Endothelial cell of umbilical vein (primary cell): ENCODE results near the gene NCAPG2. TPM values are rescaled to one million over a fixed set of nuclear protein-coding genes. Genes with fewer than 3 reads are reported as not detected.

Source experiments
- BruUV-seq: library from RNA; stranded (reverse); fragments of 400-500 nt; replicated peaks from 2 replicates; lab custom pipeline; 2021; lab: Mats Ljungman, UMichigan
- CTCF ChIA-PET: fragments of 300-600, 350-600 bp; sonication (Branson Sonifier 250); formaldehyde crosslinking; loops from one replicate; lab custom pipeline; 2021; ENCODE audit warnings: antibody characterized with exemption, inconsistent platforms; lab: Charles Lee
- POLR2A ChIA-PET: fragments of 300-600, 350-600 bp; sonication (Branson Sonifier 250); formaldehyde crosslinking; loops from one replicate; lab custom pipeline; 2021; ENCODE audit warnings: antibody characterized with exemption, inconsistent platforms; lab: Charles Lee
- DNase-seq: peaks from one replicate; pipeline ENCODE4 v3.0.0-alpha.2; 2011; ENCODE audit warnings: low read depth, low spot score
- FAIRE-seq: peaks from 2 replicates; lab custom pipeline; 2011; peaks lifted over from hg19 to GRCh38; lab: Jason Lieb, UNC
- H2AFZ ChIP-seq: 2 replicates; pipeline ENCODE4 v1.6.0; 2012; ENCODE audit warnings: low read depth, low read length, control low read depth, inconsistent platforms
- H3K27ac ChIP-seq: 2 replicates; pipeline ENCODE4 v1.5.1; 2011; ENCODE audit warnings: low read depth, mild to moderate bottlenecking, control low read depth, low read length, moderate library complexity; ENCODE audit not compliant: insufficient read depth
- H3K27me3 ChIP-seq, 2 experiments: 2 replicates each; pipeline versions ENCODE4 v1.6.0 to v1.6.1; 2011; ENCODE audit warnings: low read length in 2 of 2, mixed read lengths in 1 of 2; ENCODE audit not compliant: control insufficient read depth in 2 of 2, insufficient read depth in 2 of 2
- H3K36me3 ChIP-seq, 2 experiments: 2 replicates in 1 of 2; 3 replicates in 1 of 2; pipeline ENCODE4 v1.5.1; 2011; ENCODE audit warnings: low read length in 2 of 2, mild to moderate bottlenecking in 1 of 2, moderate library complexity in 1 of 2; ENCODE audit not compliant: control insufficient read depth in 2 of 2, insufficient read depth in 2 of 2; ENCODE audit errors: extremely low read depth in 1 of 2
- H3K4me1 ChIP-seq: 3 replicates; pipeline ENCODE4 v1.5.1; 2011; ENCODE audit warnings: mild to moderate bottlenecking, low read length; ENCODE audit not compliant: control insufficient read depth, insufficient read depth; ENCODE audit errors: extremely low read depth
- H3K4me2 ChIP-seq: 2 replicates; pipeline ENCODE4 v1.6.1; 2011; ENCODE audit warnings: low read length, control low read depth, mixed read lengths; ENCODE audit not compliant: insufficient read depth
- H3K4me3 ChIP-seq, 3 experiments: fragments of 200-600 bp in 1 of 3; sonication (generic), shearing (Covaris generic) in 1 of 3; replicated peaks in 1 of 3; 2 replicates each; pipeline ENCODE4 v1.5.1; 2011 to 2016; ENCODE audit warnings: control low read depth in 3 of 3, low read length in 3 of 3, mild to moderate bottlenecking in 2 of 3, inconsistent platforms in 1 of 3, low read depth in 1 of 3, moderate library complexity in 1 of 3; ENCODE audit not compliant: insufficient read depth in 1 of 3
- H3K79me2 ChIP-seq: 2 replicates; pipeline ENCODE4 v1.6.0; 2012; ENCODE audit warnings: low read length, inconsistent platforms; ENCODE audit not compliant: control insufficient read depth, insufficient read depth
- H3K9ac ChIP-seq: replicated peaks from 2 replicates; pipeline ENCODE3; 2011; ENCODE audit warnings: low read length, control low read depth; ENCODE audit not compliant: insufficient read depth; ENCODE audit errors: extremely low read depth
- H3K9me1 ChIP-seq: replicated peaks from 3 replicates; pipeline ENCODE4 v1.6.0; 2011; ENCODE audit warnings: mild to moderate bottlenecking, low read length; ENCODE audit not compliant: control insufficient read depth, insufficient read depth; ENCODE audit errors: extremely low read depth
- H3K9me3 ChIP-seq: replicated peaks from 2 replicates; pipeline ENCODE4 v1.5.1; 2012; ENCODE audit warnings: low read length, inconsistent platforms; ENCODE audit not compliant: control insufficient read depth, insufficient read depth
- H4K20me1 ChIP-seq: replicated peaks from 2 replicates; pipeline ENCODE3; 2011; ENCODE audit warnings: mild to moderate bottlenecking, low read length; ENCODE audit not compliant: control insufficient read depth, insufficient read depth; ENCODE audit errors: extremely low read depth
- EZH2 ChIP-seq: IDR thresholded peaks from 2 replicates; pipeline ENCODE4 v1.6.1; 2012; ENCODE audit warnings: borderline replicate concordance, low read depth, mild to moderate bottlenecking, moderate library complexity, low read length, inconsistent platforms; ENCODE audit not compliant: severe bottlenecking
- GATA2 ChIP-seq: IDR thresholded peaks from 2 replicates; pipeline ENCODE4 v1.7.0; 2011; ENCODE audit warnings: low read depth, mild to moderate bottlenecking, moderate library complexity, mixed read lengths, low read length; ENCODE audit not compliant: insufficient read length, insufficient read depth
- JUN ChIP-seq: IDR thresholded peaks from 2 replicates; pipeline ENCODE4 v1.6.1; 2011; ENCODE audit warnings: borderline replicate concordance, low read depth; ENCODE audit not compliant: insufficient read length, insufficient read depth
- MAX ChIP-seq: IDR thresholded peaks from 2 replicates; pipeline ENCODE4 v1.6.1; 2011; ENCODE audit not compliant: insufficient read depth, insufficient read length
- MYC ChIP-seq: IDR thresholded peaks from one replicate; pipeline ENCODE4 v1.6.1; 2011; ENCODE audit warnings: mild to moderate bottlenecking, low read depth, low read length
- POLR2A ChIP-seq: IDR thresholded peaks from 2 replicates; pipeline ENCODE4 v1.6.1; 2012; ENCODE audit warnings: low read depth, mild to moderate bottlenecking, control low read depth, low read length
- POLR2AphosphoS5 ChIP-seq: IDR thresholded peaks from 2 replicates; pipeline ENCODE4 v1.6.1; 2012; ENCODE audit warnings: low read depth, mild to moderate bottlenecking, control low read depth, low read length, moderate library complexity; ENCODE audit not compliant: insufficient read depth
- dilution Hi-C: fragments of 300-500 bp; cut with MboI; formaldehyde crosslinking; loops from one replicate; pipeline ENCODE4 v1.15.0; 2019; ENCODE audit warnings: low sequenced_read_pairs; ENCODE audit not compliant: extremely low pct_ligation_motif_present
- intact Hi-C: fragments of 100-400 bp; cut with micrococcal nuclease; formaldehyde crosslinking; loops from one replicate; pipeline ENCODE4 v1.10.0; 2022
- polyA plus RNA-seq, 4 experiments: library from polyadenylated mRNA; depleted of rRNA in 3 of 4; stranded (reverse) in 3 of 4; unstranded in 1 of 4; fragments of >200 nt; gene quantifications; 2 replicates each; pipeline versions ENCODE4 v1.2.1 to v1.2.3, GENCODE V29; 2011 to 2012; ENCODE audit warnings: missing spikeins in 1 of 4
- total RNA-seq: library from RNA; stranded (reverse); gene quantifications from 2 replicates; pipeline ENCODE4 v1.2.3, GENCODE V29; 2021

The NCAPG2 gene
- total and polyA plus RNA-seq, 2 donors (not counting 3 experiments of a cell fraction or from before 2014, with no cell fraction given): 19.2 to 62.3 TPM

- Histone ChIP-seq H3K9me3 (no peaks in the 10 kb centered on the region), H2AFZ (no peak overlapping the region), H3K4me1 (no peaks in the 10 kb centered on the region), H4K20me1 (no peaks in the 10 kb centered on the region), H3K79me2 (no peaks in the 10 kb centered on the region), H3K27me3 (no peaks in the 10 kb centered on the region), H3K4me3 (no peak overlapping the region), H3K27ac (no peak overlapping the region), H3K4me2 (no peak overlapping the region), H3K9ac (no peak overlapping the region), H3K9me1 (no peaks in the 10 kb centered on the region), H3K36me3 (no peaks in the 10 kb centered on the region)
- TF ChIP-seq MAX (no peak), GATA2 (no peak), POLR2A (no peak), MYC (no peak), POLR2AphosphoS5 (no peak), JUN (no peak)
- BruUV-seq: no TSS peak
- no peak for FAIRE-seq
- no peak for DNase-seq
- intact Hi-C loops: no loop called here
- POLR2A ChIA-PET: no interaction called here
- dilution Hi-C loops: no loop called here
- CTCF ChIA-PET: no interaction called here
Observed at GRCh38 chr7:158623241-158623640, 81.4 kb downstream of the NCAPG2 start.

- H4K20me1 ChIP-seq: no peaks in the 10 kb centered on the region
- TF ChIP-seq EZH2: no peak
- TF ChIP-seq JUN: no peak
- no peak for TF ChIP-seq GATA2
- no peak for TF ChIP-seq POLR2AphosphoS5
- H3K9ac ChIP-seq: no peak overlapping the region
- H3K4me2 ChIP-seq: no peak overlapping the region
- no peak for FAIRE-seq
- H3K27me3 ChIP-seq: no peaks in the 10 kb centered on the region
- H3K9me1 ChIP-seq: no peaks in the 10 kb centered on the region
- BruUV-seq: no TSS peak
- ChIA-PET CTCF (no interaction called here), POLR2A (no interaction called here)
- no peaks in the 10 kb centered on the region for H3K9me3 ChIP-seq
- H3K27ac ChIP-seq: no peak overlapping the region
- H2AFZ ChIP-seq: no peak overlapping the region
- no peaks in the 10 kb centered on the region for H3K36me3 ChIP-seq
- intact Hi-C loops: no loop called here
- H3K4me3 ChIP-seq: no peak overlapping the region
- dilution Hi-C loops: no loop called here
- no peaks in the 10 kb centered on the region for H3K4me1 ChIP-seq
- no peak for DNase-seq
- H3K79me2 ChIP-seq: no peaks in the 10 kb centered on the region
Observed at GRCh38 chr7:158620839-158621441, 83.7 kb downstream of the NCAPG2 start.
